GM19328 (cell line): Measurements from ENCODE around the gene SPTB.

ENCODE experiments used
- ATAC-seq: cut with Tn5 transposase; IDR thresholded peaks from one replicate; pipeline ENCODE4 v1.9.1; 2021; ENCODE audit warnings: mild to moderate bottlenecking, moderate library complexity; ENCODE audit not compliant: unreplicated experiment

Gene SPTB

DNA sequence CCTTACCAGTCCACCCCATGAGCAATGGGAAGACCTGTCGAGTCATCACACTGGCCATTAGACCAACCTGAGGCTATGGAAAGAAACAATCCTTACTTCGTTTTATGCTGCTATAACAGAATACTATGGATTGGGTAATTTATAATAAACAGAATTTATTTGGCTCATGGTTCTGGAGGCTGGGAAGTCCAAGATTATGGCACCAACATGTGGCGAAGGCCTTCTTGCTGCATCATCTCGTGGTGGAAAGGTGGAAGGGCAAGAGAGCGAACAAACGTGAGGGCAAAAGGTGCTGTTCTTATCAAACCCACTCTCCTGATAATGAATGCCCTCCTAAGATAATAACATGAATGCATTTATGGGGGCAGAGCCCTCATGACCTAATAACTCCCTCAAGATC, 9.6 kb upstream of the SPTB start:
- ATAC-seq: no peak

- ATAC-seq: no peak
Measured at GRCh38 chr14:64885559-64885958, 5.9 kb upstream of the SPTB start.

DNA sequence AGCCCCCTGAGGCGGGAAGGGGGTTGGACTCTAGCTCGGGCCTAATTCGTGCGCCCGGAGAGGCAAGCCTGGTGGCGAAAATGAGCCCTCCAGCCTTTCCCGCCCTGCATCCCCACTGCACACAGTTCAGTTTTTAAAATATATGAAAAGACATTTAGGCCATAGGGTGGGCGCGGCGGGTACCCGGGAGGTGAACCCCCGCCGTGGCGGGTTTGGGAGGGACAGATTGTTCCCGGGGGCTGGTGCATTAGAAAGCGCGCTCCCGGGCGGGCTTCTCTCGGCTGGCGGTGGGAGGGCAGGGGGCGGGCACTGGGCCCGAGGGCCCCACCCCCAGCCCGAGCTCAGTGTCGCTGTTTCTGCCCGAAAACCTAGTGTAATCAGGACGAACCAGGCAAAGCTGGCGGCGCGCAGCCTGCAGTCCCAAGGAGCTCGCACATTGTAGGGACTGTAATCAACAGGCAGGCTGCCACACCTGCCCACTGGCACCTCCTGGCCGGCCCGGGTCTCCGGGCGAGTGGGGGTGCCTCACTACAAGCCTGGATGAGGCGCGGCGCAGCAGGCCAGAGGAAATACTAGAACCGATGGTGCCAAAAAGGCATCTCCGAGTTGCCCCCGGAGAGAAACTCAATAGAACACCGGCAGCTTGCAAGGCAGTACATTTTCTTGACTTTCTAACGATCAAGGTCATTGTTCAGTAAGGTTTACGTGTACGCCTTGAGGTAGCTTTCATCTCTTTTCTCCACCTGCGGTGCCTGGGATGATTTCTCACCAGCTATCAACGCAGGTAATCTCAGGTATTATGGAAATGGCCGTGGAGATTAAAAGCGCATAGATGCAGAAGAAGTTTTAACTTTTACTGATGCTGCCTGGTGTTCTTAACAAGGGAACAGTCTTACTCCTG, 764 bp upstream of the SPTB start:
- ATAC-seq: no peak

GRCh38 chr14:64878837-64879634, 671 bp downstream of the SPTB start:
- ATAC-seq: no peak

DNA sequence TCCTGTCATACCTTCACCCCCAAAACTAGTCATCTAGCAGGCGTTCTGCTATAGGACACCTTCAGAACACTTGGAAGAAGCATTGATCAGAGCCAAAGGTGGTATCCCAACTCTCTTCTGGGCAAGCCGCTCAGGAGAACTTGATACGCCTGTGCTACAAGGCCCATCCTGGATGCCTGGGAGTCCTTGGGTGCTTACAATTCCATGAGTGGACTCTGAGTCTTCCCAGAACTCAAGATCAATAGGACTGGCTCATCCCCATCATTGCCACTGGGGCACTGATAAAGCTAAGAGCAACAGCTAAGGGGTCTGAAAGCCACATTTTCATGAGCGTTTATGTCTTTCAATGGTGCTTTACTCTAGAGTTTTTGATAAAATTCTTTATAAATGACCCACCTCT, 1.9 kb downstream of the SPTB start:
- no peak for ATAC-seq

DNA sequence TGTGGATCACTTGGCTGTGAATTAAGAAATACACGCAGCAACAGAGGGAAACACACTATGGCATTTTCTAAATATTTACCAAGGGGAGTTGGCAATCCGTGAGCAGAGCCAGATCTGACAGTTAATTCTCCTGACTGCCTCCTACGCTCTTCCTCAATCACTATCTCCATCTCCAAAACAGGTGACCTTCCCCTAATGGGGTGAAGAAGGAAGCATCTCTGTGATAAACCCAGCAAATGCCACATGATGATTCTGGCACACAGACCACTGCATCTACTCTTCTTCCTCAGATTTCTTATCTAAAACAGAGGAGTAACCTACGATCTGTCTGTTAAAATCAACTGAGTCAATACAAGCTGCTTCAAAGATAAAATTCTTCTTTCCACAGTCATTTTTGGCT, 4.4 kb downstream of the SPTB start:
- ATAC-seq: no peak

DNA sequence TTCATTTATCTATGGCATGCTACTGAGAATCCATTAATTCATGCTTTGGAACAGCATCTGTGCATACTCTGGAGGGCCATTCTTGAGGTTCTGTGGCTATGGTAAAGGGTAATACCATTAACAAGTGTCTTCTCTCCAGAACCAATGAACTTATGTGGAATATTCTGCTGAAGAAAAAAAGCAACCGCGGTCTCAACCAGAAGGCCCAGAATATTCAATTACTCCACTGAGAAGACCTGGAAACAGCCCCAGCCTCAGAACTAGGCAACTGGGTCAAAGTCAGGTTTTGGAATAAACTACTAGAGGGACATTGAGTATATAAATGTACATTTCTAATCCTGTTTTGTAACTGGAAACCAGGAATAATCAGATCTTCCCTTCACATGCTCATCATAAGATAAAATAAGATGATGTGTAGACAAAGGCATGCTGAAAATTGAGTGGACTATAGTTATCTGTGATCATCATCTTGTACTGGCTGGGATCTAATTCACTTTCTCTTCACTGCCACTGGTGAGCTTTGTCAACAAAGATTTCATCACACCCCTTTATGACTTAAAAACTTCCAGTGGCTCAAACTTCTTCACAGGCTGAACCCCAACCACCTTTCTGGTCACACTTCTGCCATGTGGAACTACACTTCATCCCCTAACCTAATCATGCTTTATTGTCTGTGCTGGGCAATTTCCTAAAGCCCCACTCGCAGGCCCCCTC, 6.0 kb downstream of the SPTB start:
- ATAC-seq: no peak

DNA sequence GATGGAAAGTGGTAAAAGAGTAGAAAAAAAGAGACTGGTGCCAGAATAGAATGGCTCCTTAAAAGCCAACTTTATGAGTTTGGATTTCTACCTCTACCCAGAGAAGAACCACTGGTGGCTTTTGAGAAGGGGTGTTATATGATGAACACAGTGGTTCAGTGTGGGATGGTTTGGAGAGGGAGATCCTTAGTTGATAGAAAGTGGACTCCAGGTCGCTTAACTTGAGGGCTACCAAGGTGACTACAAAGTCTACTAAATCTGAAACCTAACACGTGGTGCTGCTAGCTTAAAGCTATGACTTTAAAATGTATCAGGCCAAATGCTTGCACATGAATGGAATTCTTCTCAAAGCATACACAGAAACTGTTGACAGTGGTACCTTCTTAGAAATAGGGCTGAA, 8.4 kb downstream of the SPTB start:
- ATAC-seq: no peak

GRCh38 chr14:64870160-64870559, 9.5 kb downstream of the SPTB start:
- ATAC-seq: no peak

DNA sequence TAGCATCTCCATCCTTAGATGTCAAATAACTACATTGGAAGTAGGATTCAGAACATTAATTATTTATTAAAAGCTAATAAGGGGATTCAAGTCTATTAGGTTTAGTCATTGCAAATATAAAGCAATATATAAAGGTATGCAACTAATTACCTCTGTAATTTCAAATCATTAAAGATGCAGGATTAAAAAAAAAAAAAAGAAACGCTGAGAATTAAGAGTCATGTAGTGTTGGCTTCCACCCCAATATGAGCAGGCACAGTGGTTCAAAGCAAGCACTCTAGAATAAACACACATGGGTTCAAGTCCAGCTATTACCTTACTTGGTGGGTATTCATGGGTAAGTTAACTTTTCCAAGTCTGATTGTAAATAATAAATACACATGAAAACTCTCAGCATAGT, 10.9 kb downstream of the SPTB start:
- no peak for ATAC-seq

- no peak for ATAC-seq
Measured at GRCh38 chr14:64868379-64868778, 11.3 kb downstream of the SPTB start.

DNA sequence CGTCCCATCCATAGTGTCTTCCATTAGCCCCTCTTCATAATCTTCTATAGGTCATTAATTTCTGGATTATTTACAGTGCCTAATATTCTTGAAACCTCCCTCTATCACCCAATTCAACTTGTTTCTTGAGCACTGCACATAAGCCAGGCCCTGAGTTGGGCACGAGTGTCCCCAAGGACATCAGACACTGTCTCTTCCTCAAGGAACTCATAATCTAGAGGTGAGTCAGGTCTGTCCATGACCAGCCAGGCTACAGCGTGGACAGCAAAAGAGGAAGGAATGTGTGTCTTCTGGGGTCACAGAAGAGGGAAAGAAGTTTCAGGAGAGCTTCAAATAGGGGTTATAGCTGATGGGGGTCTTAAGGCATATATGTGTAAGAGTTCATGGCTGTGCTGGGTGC, 12.5 kb downstream of the SPTB start:
- ATAC-seq: no peak

DNA sequence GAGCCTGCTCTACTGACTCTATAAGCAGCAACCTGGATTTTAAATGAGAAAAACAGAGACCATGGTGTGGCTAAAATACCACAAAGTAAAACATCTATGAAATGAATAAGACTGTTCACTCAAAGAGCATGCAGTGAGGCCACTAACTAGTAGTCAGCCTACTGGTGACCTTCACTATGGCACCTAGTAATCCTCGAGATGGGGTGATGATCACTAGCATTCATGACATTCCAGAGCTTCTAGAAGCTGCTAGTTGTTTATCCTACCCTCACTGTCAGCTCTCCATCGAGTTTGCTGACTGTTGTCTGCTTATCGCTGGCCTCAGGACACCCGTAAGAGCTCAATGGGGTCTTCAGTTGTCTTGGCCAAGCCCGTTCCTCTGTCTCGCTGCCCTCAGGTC, 13.7 kb downstream of the SPTB start:
- ATAC-seq: no peak

GRCh38 chr14:64865109-64865508, 14.6 kb downstream of the SPTB start:
- no peak for ATAC-seq

DNA sequence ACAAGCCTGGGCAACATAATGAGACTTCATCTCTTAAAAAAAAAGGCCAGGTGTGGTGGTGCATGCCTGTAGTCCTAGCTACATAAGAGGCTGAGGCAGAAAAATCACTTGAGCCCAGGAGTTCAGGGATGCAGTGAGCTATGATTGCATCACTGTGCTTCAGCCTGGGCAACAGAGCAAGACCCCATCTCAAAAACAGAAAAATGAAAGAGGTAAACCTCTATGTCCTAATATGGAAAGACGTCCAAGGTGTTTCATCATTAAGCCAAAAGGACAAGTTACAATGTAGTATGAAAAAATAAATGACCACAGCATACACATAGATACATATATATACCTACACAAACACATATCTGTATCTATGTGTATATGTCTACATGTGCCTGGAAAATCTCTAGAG, 15.4 kb downstream of the SPTB start:
- no peak for ATAC-seq

DNA sequence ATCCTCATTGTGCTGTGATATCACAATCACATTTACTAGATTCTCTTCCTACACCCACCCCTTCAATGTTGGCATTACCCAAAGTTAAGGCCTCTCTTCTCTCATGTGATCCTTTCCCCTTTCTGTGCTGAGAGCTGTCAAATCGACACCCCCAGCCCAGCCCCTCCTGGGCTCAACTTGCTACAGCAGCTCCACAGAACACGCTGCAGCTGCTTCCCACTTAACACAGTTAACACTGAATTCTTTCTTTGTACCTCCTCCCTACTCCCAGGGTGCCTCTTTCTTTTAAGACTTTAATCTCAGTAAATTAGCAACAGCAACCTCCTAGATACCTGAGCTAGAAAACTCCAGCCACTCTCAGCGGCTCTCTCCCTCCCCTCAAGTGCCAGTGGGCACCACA, 17.8 kb downstream of the SPTB start:
- ATAC-seq: no peak

DNA sequence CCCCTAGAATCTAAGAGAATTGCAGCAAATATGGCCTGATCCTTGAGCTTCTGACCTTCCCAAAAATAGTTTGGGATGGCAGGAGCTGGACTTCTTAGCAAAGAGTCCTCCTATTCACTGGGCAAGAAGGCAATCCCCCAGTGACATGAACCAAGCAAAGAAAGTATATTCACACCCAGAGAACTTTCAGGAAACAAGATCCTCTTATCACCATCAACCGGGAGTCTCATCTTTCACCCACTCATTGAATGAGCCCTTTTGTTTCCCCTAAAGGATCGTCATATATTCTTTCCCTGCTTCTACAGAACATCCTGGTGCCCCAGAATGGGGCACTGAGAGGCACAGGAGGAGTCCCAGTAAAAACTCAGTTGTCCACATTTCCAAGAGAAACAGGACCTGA, 19.7 kb downstream of the SPTB start:
- ATAC-seq: no peak

DNA sequence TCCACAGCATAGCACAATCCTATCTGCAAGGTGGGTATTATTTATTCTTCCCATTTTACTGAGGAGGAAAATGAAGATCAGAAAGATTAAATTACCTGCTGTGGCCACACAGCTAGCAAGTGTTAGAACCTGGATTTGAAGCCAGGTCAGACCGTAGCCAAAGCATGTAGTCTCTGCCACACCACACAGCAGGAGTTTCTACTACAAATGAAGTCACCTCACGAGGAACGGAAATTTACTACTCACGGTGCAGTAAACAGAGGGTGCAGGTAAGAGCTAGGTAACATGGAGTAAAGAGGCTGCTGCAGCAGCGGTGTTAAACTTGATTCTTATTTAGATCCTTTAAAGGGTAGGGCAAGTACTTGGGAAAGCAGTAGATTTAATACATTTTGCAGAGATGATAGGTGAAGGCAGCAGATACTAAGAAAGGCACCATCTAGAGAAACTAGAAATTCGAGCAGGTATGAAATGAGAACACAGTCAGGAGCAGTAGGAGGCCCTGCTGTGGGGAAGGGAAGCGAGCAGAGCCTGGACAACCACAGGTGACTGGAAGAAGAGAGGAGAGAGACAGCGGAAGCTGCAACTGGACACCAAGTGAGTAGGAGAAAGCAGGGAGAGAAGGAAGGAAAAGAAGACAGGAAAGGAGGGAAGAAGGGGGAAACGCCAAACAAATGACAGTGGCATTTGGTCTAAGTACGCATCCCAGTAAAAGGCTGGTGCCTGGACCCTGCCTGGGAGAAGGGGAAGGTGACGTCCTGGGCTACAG, 21.5 kb downstream of the SPTB start:
- no peak for ATAC-seq

DNA sequence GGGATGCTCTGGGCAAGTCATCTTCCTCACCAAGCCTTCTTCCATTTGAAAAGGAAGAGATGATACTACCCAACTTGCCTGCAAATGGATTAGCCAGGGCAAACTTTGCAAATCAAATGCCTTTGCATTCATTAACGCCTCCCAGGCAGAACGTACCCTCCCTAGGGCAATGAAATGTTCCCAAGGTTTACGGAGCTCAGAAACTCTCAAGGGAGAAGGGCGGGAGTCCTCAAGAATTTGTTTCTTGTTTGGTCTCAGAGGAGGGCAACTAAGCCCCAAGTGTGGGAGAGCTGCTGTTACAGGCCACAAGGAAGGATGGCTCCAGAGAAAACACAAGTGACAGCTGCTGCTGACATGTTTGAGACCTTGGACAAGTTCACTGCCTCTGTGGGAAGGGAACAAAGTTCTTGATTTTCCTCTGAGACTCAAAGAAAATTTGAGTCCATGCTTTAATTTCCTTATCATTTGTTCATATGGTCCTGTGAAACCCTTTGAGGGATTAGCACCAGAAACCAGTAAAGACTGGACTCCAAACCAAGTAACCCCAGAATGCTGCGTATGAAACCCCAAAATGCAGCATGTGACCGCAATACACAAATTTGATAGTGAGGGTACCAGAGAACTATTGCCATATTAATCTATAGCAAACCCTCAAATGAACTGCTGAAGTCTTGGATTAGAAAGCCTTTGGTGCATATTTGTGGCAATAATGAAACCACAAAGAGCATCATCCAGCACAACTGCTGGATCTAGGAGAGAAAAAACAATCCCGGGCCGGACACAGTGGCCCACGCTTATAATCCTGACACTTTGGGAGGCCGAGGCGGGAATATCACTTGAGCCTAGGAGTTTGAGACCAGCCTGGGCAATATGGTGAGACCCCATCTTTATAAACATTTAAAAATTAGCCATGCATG, 22.9 kb downstream of the SPTB start:
- no peak for ATAC-seq
